HG02943 (cell line): ENCODE results near the gene ENTHD1.

Source experiments
- ATAC-seq: cut with Tn5 transposase; IDR thresholded peaks from one replicate; pipeline ENCODE4 v1.9.1; 2021; ENCODE audit warnings: mild to moderate bottlenecking, low read depth, moderate library complexity; ENCODE audit not compliant: unreplicated experiment

ENTHD1 gene

GRCh38 chr22:39893526-39893925 lies at the start of gene ENTHD1:
Gene ENTHD1, minus strand, starts transcription at chr22:39893760. Its CDS starts 6,012 bp downstream, at chr22:39887748.
- ATAC-seq = no peak

- ATAC-seq = no peak
Observed at GRCh38 chr22:39943337-39943736, 49.8 kb upstream of the ENTHD1 start.

GRCh38 chr22:39942439-39943230 lies 49.1 kb upstream of the ENTHD1 start:
- ATAC-seq = no peak

DNA sequence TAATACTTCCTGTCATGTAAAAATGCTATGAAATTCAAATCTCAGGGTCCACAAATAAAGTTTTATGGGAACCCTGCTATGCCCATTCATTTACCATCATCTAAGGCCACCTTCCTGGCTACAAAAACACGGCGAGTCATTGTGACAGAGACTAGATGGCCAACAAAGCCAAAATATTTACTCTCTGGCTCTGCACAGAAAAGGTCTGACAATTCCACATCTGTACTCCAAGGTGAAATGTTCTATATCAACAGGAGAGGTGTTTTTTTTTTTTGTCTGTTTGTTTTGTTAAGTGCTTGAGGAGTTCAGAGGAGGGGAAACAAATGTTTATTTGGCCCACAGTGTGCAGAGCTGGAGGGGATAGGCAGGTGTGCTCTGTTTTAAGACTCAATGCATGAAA lies 48.0 kb upstream of the ENTHD1 start:
- no peak for ATAC-seq

GRCh38 chr22:39940757-39941305 lies 47.3 kb upstream of the ENTHD1 start:
- ATAC-seq = no peak

DNA sequence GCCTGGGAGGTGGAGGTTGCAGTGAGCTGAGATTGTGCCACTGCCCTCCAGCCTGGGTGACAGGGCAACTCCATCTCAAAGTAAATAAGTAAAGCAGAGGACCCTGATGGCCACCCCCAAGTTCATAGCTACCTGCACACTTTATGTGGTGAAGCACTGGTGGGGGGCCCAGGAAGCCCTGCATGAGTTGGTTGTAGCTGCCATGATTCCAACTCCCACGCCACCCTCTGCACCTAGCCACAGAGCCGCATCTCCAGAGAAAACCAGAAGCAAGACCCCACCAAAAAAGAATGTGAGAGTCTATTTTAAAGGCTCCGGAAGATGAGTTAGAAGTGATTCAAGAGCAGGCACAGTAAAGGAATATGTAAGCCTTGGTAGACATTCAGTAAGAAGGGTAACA lies 46.3 kb upstream of the ENTHD1 start:
- no peak for ATAC-seq

GRCh38 chr22:39938509-39939111 lies 45.0 kb upstream of the ENTHD1 start:
- no peak for ATAC-seq

DNA sequence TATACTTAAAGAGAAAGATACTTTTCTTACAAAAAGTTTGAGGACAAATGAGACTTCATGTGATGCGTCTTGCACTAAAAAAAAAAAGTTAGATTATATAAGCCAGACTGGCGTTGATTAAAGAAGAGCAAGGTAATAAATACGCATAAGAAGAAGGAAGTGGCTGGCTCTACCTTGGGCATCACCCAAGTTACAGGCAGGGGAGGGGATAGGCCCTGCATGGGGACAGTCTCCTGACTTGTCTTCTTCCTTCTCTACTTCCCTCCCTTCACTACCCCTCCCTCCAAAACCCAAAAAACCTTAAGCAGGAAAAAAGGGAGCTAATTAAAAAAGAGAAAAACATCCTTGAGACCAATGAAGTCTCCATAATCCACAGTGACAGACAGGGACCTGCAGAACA lies 44.3 kb upstream of the ENTHD1 start:
- no peak for ATAC-seq

DNA sequence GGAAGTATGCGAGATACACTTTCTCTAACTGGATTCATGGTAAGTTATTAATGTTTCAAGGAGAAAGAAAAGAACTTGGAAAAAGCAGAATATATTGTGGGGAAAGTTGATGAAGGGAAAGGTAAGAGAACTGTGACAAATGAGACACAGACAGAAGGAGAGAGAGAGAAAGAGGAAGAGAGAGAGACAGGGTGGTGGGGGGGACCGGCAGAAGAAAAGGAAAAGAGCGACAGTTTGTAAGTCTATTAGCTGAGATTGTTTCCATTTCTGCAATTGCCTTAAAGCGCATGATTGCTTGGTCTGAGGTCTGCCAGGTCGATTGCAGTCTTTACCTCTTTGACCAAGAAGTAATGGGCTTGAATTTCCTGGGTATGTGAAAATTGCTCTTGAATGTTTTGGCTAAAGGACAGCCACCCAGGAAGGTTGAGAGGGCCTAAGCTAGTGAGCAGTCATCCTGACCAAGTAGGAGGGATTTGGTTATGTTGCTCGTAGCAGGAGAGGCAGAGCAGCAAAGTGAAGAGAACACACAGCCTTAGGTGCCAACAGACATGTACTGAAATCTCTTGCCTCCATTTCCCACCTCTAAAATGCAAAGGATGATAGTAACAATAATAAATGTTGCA lies 43.1 kb upstream of the ENTHD1 start:
- no peak for ATAC-seq

GRCh38 chr22:39935612-39936011 lies 42.1 kb upstream of the ENTHD1 start:
- no peak for ATAC-seq

DNA sequence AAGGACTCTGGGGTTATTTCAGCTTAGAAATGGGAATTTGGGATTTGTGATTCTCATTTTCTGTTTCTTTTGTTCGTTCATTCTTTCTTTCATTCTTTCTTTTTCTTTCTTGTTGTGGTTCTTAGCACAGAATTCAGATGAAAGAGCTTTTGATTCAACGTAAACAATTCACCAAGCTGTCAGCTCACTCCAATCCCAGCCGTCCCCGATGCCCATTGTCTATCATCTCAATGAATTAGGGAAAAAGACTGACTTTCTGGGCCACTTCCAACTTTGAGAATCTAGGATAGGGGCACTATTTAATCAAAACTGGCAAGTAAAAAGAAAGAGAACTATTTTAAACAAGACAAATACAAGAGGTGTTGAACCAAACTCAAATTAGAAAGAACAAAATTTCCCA lies 41.6 kb upstream of the ENTHD1 start:
- no peak for ATAC-seq

- ATAC-seq = no peak
Observed at GRCh38 chr22:39933741-39934140, 40.2 kb upstream of the ENTHD1 start.

DNA sequence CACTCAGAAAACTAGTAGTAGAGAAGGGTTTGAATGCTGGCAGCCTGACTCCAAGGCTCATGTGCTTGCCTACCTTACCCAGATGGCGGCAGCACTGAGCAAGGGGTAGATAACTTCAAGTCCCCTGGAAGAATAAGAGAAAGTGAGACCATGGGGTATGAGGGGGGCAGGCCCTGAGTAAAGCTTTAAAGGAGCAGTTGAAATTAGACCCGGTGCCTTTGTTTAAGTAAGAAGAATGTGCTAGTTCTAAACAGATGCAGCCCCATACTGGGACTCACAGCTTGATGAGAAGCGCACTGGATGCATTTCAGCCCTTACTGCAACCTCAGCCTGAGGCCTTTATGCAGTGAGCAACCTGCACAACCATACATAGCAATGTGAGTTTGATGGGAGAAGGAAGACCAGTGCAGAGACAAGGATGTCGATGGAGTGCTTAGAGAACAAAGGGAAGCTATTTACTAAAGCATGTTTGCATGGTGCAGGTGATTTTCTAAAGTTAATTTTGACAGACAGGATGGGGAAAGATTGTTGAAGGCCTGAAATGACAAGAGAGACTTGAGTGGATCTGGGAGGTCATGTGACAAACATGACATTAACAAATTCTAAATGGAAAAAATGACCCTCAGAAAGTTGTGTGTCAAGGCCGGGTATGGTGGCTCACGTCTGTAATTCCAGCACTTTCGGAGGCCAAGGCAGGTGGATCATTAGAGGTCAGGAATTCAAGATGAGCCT lies 39.5 kb upstream of the ENTHD1 start:
- no peak for ATAC-seq

DNA sequence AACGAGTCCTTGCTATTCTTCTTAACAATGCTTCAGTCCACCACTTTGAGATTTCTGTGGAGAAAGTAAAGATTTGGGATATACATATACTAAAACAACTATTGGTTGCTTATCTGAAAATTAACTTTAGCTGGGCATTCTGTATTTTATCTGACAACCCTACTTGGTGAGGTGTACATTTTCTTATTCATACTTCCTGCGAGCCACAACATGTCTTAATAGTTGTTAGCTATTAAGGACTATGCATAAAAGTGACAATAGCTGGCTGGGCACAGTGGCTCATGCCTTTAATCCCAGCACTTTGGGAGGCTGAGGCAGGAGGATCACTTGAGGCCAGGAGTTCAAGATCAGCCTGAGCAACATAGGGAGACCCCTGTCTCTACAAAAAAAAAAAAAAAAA lies 38.6 kb upstream of the ENTHD1 start:
- no peak for ATAC-seq

DNA sequence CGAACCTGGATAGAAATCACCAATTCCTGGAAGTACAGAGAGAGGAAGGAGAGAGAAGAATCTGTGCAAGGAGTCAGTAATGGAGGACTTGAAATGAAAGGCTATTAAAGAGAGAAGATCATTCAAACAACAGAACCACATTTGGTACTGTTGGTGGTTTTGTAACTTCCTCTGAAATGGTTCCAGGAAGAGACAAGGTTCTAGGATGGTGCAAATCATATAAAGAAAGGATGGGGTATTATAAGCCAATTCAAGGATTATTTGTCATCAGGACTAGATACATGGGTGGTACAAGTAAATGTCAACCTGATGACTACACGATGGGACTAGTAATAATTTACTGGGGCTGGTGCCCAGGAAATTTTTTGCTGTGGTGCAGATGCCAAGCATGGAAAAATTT lies 37.7 kb upstream of the ENTHD1 start:
- no peak for ATAC-seq

DNA sequence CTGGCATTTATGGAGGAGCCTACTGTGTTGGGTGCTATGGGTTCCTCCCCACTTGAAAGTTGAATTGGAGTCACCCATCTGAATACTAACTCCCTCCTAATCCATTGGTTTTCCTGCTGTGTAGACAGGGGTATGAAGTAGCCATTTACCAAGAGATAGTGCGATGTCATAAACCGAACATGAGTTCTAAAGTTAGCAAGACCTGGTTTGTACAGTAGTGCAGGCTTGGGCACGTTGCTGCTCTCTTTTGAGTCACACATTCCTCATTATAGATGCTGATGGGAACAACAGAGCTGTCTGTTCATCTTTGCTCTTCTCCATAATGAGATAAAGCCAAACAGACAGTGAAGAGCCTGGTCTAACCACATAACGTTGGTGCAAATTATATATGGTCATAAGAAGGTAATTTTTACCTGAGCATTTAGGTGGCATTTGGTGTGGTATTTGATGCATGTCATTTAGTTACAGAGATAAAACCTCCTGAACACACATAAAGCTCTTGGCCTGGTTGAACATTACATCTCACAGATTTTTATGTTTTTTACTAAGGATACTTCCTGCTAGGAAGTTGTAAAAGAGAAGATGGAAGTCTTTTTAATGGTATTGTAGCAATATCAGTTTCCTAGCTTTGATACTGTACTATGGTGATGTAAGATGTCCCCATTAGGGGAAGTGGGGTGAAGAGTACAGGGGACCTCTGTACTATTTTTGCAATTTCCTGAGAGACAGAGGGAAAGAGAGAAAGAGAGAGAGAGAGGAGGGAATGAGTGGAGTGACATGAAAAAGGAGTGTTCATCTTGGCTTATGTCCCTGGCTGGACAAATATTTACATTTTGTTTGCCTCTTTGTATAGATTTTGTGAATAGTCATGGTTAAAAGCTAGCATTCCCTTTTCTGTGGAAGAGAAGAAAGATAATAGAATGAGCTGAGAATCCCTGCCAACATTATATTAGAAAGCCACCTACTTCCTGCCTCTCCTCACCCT lies 35.3 kb upstream of the ENTHD1 start:
- no peak for ATAC-seq

DNA sequence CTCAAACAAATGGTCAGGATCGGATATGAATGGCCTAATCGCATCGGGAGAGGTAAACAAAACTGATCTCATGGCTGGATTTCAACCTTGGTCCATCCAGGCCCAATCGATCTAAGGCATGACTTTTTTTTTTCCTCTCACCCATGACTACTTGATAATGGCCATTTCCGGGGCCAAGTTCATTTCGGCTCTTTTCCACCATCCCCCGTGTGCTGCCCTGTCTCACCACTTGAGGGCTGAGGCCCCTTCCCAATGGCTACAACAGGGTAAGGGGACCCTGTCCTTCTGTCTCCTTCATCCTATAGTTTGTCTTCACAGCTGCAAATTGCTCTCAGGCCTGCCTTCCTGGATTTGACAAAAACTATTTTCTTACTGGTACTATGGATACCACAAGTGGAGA lies 34.0 kb upstream of the ENTHD1 start:
- no peak for ATAC-seq

DNA sequence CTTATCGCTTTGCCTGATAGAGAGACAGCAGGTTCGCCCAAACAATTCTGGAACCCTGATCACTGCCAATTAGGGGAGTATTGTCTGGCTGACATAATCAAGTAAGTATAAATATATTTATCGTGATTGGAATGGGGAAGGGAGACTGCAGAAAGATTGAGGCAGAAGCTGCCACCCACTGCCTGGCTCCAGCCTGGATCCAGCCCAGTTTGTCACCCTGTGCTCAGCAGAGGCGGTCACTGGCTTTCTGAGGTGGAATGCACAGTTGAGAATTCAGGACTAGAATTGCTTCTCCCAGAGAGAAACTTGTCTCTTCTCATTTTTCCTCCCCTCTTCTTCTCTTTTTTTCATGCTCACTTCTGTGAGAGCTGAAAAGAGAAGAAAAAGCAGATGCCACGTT lies 33.2 kb upstream of the ENTHD1 start:
- ATAC-seq = no peak

DNA sequence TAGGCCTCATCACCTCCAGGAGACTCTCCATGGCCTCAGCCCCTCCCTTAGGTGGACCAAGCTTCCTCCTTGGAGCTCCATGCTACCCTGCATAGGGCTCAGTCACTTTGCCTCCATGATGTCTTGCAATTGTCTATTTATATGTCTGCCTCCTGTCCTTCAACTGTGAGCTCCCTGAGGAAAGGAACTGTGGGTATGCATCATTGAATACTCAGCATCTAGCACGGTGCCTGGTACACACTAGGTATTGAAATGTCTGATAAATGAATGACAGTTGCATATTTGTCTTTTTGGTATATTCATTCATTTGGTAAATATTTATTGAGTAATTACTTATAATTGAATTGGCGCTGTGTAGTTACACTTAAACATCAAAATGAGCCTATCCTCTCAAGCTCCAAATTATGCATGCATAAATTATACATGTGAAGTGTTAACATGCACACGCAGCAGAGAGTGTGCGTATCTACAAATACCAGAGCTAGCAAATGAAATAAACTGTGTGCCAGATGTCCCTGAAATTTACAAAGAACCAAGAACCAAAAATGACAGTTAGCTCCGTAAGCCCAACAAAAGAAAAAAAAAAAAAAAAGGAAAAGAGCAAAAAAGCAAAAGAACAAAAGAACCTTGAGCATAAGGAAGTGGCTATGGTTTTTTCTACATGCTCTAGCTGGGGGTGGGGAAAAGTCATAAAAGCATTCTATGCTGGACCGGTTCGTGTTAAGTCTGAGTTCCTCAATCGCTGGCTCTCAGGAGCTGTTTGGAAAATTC lies 32.5 kb upstream of the ENTHD1 start:
- no peak for ATAC-seq
